GM19438 (cell line): ENCODE data around the gene PCLO.

Experiments used
- ATAC-seq: cut with Tn5 transposase; IDR thresholded peaks from one replicate; pipeline ENCODE4 v1.9.1; 2021; ENCODE audit warnings: low read depth; ENCODE audit not compliant: unreplicated experiment

Gene PCLO

DNA sequence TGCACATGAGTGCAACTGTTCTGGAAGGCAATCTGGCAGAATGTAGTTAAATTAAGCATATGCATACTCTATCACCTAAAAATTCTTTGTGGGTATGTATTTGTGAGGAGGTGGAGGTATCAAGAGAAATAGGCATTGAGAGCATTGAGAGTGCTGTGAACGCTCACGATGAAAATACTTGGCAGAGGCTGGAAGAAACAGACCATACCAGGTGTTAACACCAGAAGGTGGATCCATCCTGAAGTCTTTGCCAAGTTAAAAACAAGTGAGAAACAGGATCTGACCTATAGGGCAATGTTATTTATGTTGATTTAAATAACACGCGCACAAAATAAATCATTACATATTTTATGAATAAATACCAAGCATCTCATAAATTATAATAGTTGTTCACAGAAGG, 311.6 kb downstream of the PCLO start:
- no peak for ATAC-seq

DNA sequence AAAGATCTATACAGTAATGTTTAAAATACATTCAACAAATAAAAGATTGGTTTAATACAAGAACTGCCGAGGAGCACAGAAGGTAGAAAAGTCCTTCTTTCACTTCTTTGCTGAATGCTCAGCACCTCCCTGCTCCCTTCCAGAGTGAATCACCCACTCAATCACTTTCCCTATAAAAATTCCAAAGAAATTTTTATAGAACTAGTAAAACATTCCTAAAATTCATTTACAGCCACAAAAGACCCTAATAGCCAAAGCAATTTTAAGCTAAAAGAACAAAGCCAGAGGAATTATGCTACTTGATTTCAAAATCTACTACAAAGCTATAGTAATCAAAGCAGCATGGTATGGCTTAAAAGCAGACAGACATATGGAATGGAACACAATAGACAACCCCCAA, 320.9 kb downstream of the PCLO start:
- no peak for ATAC-seq

DNA sequence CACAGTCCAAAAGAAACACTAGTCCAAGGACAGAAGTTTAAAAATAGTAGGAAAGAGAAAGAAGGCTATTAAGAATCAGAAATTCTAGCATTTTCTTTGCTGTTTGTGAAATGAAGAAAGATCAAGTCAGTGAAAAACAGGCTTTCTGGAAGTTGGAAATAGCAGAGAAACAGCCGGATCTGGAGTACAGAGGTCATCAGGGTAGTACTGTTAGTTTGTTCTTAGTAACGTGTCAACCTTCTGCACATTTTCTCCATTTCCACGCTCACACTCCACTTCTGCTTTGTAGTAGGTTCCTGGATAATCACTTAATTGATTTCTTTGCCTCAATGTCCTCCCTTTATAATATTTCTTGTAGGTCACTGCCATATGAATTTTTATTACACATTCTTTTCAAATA, 322.6 kb downstream of the PCLO start:
- ATAC-seq, result no peak

DNA sequence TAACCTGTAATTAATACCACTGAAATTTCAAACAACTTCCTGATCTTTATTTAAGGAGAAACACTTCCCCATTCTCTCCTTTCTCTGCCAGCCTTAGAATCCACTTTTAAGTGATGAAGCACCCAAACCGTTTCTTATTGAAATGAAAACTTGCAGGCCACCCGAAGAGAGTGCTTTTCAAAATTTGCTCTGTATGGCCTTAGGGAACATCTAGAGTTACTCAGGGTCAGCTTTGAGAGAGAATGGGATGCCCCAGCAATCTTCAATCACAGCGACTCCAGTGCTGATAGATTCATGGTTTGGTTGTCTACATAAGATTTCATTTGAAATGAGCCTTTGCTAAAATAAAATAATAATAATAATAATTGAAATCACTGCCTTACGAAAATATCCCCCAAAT, 323.1 kb downstream of the PCLO start:
- no peak for ATAC-seq

DNA sequence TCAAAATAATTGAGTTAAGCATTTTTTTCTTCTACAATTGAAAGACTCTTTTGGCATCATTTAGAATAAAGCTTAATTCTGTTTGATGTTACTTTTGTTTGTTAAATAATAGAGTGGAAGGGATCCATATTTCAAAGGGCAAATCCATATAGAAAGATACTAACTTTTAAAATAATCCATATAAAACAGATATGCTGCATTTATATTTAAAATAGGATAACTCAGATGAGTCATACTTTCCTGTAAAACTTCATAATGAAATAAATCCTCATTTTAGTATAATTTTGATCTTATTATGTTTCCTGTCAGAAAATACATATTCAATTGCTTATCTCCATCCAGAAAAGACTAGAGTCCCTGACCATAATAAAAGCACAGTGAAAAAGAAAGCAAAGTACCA, 323.6 kb downstream of the PCLO start:
- ATAC-seq, result no peak

DNA sequence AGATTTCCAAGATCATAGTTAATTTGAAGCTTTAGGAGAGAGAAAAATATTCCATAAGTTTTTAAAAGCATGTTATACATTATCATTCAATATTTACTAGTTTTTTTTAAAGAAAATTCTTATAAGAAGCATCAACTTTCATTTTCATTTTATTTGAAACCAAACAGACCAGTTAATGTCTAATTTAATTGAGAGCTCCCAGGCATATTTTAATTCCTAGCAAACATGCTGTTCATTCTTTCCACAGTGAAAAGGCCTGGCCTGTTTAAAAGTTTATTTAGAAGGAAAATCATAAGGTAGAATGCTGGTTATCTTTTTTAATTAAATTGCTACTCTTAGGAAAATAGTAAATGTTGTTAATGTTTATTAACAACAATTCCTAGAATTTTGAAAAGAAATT, 324.4 kb downstream of the PCLO start:
- ATAC-seq, result no peak

DNA sequence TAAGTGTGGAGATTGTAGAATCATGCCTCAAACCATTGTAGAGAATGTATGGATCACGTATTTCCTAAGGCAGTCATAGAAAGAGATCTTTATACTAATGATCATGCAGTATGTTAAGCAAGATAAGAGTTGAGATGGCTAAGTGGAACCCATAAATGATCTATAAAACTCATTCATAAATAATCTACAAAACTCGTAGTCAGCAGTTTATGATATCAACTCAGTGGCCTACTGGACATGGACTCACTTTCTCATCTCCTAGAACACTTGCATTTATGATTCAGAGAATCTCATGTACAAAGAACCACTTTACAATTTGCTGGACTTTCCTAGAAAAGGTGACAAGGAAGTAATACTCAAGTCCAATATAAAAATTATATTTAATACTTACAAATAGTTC, 339.6 kb downstream of the PCLO start:
- ATAC-seq, result no peak

DNA sequence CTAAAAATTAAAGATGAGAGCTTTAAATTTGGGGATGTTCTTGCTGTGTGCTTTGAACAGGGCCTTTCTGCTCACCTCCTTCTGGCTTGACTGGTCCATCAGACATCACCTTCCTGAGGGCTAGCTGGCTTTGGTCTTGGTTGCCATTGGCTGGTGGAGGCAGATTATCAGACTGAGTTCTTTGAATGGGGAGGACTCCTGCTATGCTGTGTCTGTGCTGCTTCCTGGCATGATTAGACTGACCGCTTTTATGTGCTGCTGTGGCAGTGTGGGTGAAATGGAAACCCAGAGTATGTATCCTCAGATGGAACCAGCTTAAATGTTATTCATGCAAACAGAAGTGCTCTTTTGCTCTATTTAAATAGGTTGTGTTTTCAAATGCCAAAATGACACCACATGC, 341.6 kb downstream of the PCLO start:
- no peak for ATAC-seq

DNA sequence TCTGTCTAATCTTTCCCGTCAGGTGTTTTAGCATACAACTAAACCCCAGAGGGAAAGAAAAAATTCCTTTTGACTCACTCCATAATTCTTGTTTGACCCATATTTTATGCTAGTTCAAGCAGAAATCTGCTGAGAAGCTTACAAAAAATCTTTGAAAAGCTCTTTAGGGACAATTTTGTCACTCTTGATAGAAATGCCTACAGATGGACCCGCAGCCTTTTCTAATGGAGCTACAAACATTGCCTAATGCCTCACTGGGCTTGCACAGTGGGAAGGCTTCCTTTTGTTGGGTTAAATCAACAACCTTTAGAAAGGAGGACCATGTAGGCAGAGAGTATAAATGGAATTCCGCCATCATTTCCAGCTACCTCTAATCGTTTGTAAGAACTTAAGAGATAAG, 344.5 kb downstream of the PCLO start:
- no peak for ATAC-seq

DNA sequence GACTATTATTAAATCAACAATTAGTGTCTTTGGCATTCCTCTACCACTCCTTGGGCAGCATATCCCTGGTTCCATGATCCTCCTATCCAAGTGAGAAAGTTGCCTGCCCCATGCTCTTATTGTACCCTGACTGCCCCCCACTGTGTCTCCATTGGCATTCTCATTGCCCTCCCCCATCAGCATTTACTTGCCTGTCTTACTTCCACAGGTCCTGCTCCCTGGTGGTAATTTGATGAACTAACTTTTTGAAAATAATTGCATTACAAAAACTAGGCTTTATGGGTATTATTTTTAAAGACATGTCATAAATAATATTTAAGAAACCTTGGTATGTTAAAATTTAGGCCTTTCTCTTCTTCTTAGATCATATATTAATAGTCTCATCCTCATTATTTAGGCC, 346.4 kb downstream of the PCLO start:
- ATAC-seq, result no peak

DNA sequence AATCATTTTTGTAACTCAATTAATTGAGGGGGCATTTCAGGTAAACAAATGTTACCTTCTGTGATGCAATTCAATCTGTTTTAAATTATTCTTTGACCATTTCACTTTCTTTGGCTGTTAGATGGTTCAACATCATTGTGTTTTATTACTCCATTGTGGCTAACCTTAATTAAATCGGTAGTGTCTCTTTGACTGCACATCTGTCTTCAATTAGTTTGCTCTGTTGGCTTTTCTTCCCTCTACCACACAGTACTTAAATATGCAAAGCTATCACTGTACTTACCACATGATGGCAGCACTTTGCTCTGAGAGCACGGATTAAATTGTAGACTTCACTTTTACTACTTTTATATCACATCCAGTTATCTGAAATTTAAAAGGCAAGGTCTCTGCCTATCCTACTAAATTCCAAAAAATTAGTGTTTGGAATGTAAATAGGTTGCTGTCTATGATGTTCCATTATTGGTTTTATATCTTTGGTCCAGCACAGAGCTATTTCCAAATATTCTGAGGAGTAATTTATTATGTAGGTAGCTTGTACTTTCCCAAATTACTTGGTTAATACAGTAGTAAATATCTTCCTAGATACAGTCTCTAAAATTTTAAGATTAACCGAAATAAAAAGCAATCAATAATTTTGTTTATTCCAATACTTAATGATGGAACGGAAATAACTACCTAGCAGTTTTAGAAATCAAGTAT, 352.0 kb downstream of the PCLO start:
- no peak for ATAC-seq

DNA sequence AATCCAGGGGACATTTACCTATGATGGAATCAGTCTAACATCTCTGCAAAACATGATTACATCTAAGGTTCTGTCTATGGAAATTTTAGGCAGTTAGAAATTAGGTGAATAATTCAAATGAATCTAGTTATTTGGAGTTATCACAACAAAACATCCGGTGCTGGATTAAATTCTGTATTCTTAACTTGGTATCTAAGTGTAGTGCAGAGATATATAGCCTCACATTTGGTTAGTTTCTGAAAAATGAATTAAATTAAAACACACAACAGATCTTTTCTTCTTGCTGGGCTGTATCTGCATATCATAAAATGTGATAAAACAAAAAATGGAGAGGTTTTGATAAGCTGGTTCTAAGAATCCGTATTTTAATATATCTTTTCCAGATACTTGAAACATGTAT, 354.1 kb downstream of the PCLO start:
- ATAC-seq, result no peak

DNA sequence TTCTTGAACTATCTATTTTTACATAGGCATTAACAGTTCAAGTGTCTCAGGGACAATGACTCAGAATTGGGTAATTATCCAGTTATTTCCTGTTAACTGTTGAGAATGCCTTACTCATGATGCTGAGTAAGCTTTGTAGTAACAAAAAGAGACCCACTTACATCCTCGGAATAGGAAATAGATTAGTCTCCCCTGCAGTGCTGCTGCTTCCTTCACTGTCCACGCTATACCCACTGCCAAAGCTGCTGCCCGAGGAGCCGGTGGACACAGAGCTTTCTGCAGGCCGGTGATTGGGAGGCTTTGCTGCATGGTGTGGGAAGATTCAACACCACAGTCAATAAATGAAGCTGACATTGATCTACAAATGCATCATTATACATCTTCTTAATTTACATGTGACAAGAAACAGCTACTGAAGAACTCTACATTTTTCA, 357.1 kb downstream of the PCLO start:
- ATAC-seq, result no peak

DNA sequence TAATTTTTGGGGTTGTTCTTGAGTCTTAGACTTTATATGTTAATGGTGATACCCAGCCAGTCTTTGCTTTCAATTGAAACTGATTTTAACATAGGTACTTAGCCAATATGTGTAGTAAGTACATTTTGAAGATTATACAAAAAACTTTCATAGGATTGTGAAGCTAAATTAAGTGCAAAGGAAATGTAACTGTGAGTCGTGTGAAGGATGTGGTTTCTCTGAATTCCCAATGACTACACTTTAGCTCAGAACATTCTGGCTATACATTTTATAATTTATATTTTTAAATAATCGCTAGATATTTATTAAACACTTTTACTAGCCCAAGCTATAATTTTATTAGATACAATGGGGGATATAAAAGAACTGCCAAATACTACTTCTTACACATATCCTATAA, 359.3 kb downstream of the PCLO start:
- ATAC-seq, result no peak

DNA sequence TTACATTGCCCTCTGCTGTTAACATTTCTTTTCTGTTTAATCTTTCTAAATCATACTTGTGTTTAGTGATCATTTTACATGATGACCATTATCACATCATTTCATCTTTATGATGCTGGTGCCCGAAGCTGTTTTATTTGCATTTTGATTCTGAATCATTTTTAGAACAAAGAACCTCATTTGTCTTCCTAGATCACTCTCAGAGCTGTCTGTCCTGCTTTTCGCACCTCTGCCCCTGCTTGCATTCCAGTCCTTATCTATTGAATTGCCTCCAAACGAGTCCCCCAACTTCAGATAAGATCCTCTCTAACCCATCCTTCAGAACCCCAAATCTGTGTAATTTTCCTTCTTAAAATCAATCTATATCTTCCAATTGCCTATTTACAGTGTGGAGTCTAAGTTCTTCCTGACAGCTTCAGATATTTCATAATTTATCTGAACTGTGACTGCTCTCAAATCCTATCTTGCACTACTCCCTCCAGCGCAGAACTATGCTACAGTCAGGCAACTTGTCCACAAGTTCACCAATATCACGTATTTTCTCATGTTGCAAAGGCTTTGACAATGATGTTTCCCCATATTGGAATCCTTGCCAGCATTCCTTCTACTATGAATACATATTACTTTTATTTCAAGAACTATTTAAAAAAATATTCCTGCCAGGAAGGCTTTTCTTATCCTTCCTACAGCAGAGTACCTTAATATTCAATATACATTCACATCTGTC, 372.6 kb downstream of the PCLO start:
- no peak for ATAC-seq

DNA sequence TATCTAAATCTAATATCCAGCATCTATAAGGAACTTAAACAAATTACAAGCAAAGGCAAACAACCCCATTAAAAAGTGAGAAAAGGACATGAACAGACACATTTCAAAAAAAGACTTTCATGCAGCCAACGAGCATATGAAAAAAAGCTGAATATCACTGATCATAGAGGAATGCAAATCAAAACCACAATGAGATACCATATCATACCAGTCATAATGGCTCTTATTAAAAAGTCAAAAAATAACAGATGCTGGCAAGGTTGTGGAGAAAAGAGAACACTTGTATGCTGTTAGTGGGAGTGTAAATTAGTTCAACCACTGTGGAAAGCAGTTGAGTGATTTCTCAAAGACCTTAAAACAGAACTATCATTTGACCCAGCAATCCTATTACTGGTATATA, 384.7 kb downstream of the PCLO start:
- no peak for ATAC-seq

DNA sequence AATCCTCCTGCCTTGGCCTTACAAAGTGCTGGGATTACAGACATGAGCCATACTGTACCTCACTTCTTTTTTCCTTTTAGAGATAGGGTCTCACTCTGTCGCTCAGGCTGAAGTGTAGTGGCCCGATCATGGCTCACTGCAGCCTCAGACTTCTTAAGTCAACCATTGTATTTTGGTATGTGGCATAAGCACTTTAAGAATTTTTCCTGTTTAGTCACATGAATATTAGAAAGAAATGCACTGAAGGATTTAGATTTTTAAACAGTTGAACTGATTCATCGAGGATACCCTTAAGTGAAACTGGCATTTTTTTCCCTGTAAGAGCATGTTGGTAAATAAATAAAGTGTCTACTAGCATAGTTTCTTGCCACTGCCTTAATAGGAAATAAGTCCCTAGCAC, 399.8 kb downstream of the PCLO start:
- no peak for ATAC-seq

DNA sequence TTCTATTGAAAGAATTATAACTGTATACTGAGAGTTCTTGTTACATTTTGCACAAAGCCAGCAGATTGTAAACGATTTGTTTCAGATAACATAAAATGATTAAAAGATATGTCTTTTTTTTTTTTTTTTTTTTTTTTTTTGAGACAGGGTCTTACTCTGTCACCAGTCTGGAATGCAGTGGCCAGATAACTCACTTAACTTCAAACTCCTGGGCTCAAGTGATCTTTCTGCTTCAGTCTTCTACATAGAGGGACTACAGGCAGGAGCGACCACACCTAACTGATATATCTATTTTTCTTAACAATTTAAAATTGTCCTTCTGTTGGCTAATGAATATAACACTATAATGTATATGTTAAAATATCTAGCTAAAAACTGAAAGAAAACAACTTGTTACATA, 401.9 kb downstream of the PCLO start:
- ATAC-seq, result no peak

DNA sequence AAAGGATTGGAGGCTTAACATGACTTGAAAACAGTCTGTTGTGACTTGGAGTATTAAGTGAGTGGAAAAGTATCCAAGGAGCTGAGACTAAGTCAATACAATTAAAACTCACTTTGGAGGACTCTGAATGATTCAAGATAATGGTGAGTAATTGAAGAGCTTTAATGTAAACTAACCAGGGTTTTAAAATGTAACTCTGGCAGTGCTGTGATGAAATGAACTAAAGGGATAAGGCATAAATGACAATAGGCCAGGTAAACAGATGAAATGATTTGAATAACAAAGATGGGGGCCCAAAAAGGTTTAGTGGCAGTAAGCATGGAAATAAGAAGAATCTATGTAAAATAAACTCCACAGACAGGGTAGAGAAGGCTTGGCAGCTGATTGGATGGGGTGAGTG, 402.6 kb downstream of the PCLO start:
- ATAC-seq, result no peak

DNA sequence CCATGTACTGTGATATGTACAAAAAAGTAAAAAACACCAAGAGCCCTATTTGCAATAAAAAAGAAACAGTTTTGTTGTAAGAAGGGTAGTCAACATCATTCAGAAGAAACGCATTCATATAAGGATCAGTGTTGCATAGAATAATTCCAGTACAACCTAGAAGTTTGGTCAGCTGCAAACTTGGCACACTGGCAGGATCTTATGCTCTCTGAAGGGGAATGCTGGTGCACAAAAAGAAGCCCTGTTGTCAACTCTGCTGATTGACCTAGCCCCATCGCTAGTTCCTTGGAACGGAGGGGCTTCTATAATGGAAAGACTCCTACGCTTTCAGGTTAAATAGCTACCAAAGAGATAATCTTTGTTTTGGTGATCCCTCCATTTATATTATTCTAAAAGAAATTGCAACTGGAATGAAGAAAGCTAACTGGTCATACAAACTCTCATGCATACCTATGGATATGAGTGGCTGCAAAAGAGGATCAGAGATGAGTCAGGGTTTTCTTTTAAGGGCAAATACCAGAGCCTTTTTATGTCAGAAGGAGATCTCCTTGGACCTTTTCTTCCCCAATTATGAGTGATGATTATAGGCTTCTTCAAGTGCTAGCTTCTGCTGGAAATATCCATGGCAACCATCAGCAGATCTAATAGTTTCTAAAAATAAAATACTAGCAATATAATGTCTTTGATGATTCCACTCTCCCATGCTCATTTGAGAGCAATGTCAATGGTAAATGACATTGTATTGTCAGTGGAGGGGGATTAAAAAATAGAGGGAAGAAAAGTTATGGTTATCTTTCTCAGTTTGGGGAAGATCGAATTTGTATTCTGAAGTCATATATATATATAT, 406.8 kb downstream of the PCLO start:
- ATAC-seq, result no peak

DNA sequence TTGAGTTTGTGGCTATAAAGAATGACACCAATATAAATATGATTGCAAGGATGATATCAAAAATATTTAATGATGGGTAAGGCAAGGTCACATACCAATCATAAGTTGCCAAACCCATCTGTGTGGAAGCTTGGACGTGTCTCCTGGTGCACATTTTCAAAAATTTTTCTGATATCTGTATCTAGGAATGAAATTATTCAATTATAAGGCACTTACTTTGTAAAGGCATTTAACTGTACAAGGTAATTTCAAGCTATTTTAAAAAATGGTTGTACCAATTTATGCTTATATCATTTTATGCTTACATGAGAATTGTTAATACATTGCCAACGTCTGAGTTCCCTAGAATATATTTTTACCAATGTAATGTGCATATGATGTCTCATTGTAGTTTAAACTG, 412.7 kb downstream of the PCLO start:
- no peak for ATAC-seq

DNA sequence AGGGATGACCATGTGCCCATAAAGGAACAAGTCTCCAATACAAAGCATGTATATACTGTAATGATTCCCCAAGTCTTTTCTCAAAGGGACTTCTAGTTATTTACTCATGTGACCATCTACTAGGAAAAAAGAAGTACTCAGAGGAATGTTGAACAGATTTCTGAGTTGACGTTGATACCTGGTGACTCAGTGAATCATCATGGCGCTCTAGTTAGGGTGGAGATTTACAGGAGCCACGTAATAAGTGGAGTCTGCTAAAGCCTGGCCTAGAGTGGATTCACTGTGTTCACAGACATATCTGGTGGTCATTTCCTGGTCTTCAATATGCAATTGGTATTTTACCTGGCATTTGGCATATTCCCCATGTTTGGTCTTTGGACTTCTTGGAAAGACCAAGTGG, 416.9 kb downstream of the PCLO start:
- ATAC-seq, result no peak
